Measurements from ENCODE around the gene IQCN.

The IQCN gene

DNA sequence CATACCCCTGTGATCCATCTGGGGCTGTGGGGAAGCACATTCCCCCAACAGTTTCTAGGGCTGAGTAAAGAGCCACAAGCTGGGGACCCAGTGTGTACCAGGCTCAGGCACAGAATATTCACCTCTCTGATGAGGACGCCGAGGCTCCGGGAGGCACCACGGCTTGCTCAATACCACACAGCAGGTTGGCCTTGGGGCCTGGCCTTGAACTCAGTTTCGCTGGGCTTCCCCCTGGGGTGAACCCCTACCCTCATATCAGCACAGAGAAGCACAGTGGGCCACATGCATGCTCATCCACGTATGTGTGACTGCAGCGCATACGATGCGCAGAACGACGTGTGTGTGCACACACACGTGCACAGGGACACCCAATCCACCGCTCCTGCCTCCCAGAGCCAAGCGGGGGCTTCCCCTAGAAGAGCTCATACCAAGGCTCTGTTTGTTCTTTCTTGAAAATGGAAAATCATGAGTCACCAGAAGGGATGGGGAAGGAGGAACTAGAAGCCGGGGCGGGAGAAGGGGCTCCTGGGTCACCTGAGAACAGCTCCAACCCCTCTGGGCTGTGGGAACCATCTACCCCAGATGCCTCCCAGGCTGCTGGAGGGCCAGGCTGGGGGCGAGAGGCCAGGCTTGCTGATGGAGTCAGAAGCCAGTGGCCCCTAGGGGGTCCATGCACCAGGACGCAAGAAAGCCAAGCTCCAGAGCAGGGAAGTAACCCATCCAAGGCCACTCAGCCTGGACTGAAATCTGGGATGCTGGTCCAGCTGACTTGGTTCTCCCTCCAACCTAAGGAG, 43.1 kb downstream of the IQCN start:
- TF ChIP-seq, protein P1, sequence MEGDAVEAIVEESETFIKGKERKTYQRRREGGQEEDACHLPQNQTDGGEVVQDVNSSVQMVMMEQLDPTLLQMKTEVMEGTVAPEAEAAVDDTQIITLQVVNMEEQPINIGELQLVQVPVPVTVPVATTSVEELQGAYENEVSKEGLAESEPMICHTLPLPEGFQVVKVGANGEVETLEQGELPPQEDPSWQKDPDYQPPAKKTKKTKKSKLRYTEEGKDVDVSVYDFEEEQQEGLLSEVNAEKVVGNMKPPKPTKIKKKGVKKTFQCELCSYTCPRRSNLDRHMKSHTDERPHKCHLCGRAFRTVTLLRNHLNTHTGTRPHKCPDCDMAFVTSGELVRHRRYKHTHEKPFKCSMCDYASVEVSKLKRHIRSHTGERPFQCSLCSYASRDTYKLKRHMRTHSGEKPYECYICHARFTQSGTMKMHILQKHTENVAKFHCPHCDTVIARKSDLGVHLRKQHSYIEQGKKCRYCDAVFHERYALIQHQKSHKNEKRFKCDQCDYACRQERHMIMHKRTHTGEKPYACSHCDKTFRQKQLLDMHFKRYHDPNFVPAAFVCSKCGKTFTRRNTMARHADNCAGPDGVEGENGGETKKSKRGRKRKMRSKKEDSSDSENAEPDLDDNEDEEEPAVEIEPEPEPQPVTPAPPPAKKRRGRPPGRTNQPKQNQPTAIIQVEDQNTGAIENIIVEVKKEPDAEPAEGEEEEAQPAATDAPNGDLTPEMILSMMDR (IDR thresholded peaks at IDR 0.05; ENCODE audit: poor library complexity, severe bottlenecking), result no peak

GRCh38 chr19:18229915-18230314, 44.3 kb downstream of the IQCN start:
- no peaks in the 10 kb centered on the region for H3K4me1 ChIP-seq (ENCODE audit: insufficient read depth, poor library complexity, severe bottlenecking)
- DNase-seq (ENCODE audit: low spot score) (no peak), ATAC-seq (ENCODE audit: low read depth) (no peak)
- no peaks in the 10 kb centered on the region for H3K9me3 ChIP-seq (ENCODE audit: severe bottlenecking)
- peaks cover 12% of the 10 kb centered on the region for H3K27me3 ChIP-seq (ENCODE audit: insufficient read depth, poor library complexity, severe bottlenecking)
- H3K36me3 ChIP-seq (ENCODE audit: low read depth), result no peaks in the 10 kb centered on the region
- no peak overlapping the region for H3K4me3 ChIP-seq (ENCODE audit: severe bottlenecking)
- H3K27ac ChIP-seq (ENCODE audit: poor library complexity, severe bottlenecking), result no peak overlapping the region
- TF ChIP-seq, protein P1 (IDR thresholded peaks at IDR 0.05; ENCODE audit: poor library complexity, severe bottlenecking), result no peak

More for the DNA sequence above, 43.1 kb downstream of the IQCN start:
- Histone ChIP-seq H3K36me3 (ENCODE audit: low read depth) (no peaks in the 10 kb centered on the region), H3K27ac (ENCODE audit: poor library complexity, severe bottlenecking) (no peak overlapping the region), H3K4me3 (ENCODE audit: severe bottlenecking) (no peak overlapping the region), H3K9me3 (ENCODE audit: severe bottlenecking) (no peaks in the 10 kb centered on the region), H3K27me3 (ENCODE audit: insufficient read depth, poor library complexity, severe bottlenecking) (peaks cover under 1% of the 10 kb centered on the region), H3K4me1 (ENCODE audit: insufficient read depth, poor library complexity, severe bottlenecking) (no peaks in the 10 kb centered on the region)
- peak; percentile 39; the same call in 1 of the 3 replicates for ATAC-seq (ENCODE audit: low read depth)
- DNase-seq (ENCODE audit: low spot score), result no peak

DNA sequence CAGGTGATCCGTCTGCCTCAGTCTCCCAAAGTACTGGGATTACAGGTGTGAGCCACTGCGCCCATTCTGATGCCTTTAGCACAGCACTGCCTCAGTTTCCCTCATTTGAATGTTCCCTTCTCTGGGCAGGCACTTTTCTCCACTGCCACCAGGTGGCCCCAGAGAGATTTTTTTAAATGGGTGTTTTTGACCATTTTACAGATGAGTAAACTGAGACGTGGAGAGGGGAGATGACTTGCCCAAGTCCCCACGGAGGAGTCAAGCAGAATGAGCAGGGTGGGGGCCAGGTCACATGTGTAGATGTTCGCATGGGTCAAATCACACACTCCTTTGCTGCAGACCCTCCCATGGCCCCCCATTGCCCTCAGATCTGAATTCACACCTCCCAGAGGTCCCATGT, 44.8 kb downstream of the IQCN start:
- Histone ChIP-seq H3K27ac (ENCODE audit: poor library complexity, severe bottlenecking) (no peak overlapping the region), H3K36me3 (ENCODE audit: low read depth) (no peaks in the 10 kb centered on the region), H3K4me1 (ENCODE audit: insufficient read depth, poor library complexity, severe bottlenecking) (no peaks in the 10 kb centered on the region), H3K27me3 (ENCODE audit: insufficient read depth, poor library complexity, severe bottlenecking) (peaks cover 14% of the 10 kb centered on the region), H3K4me3 (ENCODE audit: severe bottlenecking) (no peak overlapping the region), H3K9me3 (ENCODE audit: severe bottlenecking) (no peaks in the 10 kb centered on the region)
- DNase-seq (ENCODE audit: low spot score) (no peak), ATAC-seq (ENCODE audit: low read depth) (no peak)
- TF ChIP-seq, protein P1 (IDR thresholded peaks at IDR 0.05; ENCODE audit: poor library complexity, severe bottlenecking), result peak; percentile 19

- TF ChIP-seq, protein P1 (IDR thresholded peaks at IDR 0.05; ENCODE audit: poor library complexity, severe bottlenecking), result no peak
- H3K27me3 ChIP-seq (ENCODE audit: insufficient read depth, poor library complexity, severe bottlenecking), result peaks cover 14% of the 10 kb centered on the region
- H3K4me3 ChIP-seq (ENCODE audit: severe bottlenecking), result no peak overlapping the region
- H3K27ac ChIP-seq (ENCODE audit: poor library complexity, severe bottlenecking), result no peak overlapping the region
- DNase-seq (ENCODE audit: low spot score) (no peak), ATAC-seq (ENCODE audit: low read depth) (no peak)
- no peaks in the 10 kb centered on the region for H3K4me1 ChIP-seq (ENCODE audit: insufficient read depth, poor library complexity, severe bottlenecking)
- H3K9me3 ChIP-seq (ENCODE audit: severe bottlenecking), result no peaks in the 10 kb centered on the region
- H3K36me3 ChIP-seq (ENCODE audit: low read depth), result no peaks in the 10 kb centered on the region
Measured at GRCh38 chr19:18227781-18228271, 46.4 kb downstream of the IQCN start.

Measured in RWPE2 (cell line).